Measurements from ENCODE around the gene UBE2E2.

Gene UBE2E2

GRCh38 chr3:23425410-23425809, 222.3 kb downstream of the UBE2E2 start:
- TF ChIP-seq, protein P1, sequence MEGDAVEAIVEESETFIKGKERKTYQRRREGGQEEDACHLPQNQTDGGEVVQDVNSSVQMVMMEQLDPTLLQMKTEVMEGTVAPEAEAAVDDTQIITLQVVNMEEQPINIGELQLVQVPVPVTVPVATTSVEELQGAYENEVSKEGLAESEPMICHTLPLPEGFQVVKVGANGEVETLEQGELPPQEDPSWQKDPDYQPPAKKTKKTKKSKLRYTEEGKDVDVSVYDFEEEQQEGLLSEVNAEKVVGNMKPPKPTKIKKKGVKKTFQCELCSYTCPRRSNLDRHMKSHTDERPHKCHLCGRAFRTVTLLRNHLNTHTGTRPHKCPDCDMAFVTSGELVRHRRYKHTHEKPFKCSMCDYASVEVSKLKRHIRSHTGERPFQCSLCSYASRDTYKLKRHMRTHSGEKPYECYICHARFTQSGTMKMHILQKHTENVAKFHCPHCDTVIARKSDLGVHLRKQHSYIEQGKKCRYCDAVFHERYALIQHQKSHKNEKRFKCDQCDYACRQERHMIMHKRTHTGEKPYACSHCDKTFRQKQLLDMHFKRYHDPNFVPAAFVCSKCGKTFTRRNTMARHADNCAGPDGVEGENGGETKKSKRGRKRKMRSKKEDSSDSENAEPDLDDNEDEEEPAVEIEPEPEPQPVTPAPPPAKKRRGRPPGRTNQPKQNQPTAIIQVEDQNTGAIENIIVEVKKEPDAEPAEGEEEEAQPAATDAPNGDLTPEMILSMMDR (IDR thresholded peaks at IDR 0.05; ENCODE audit: low read depth, low read length): no peak
- TF ChIP-seq, protein P2, sequence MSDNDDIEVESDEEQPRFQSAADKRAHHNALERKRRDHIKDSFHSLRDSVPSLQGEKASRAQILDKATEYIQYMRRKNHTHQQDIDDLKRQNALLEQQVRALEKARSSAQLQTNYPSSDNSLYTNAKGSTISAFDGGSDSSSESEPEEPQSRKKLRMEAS (IDR thresholded peaks at IDR 0.05; ENCODE audit: low read depth, low read length): no peak
- no peak for TF ChIP-seq POLR2A (IDR thresholded peaks at IDR 0.05; ENCODE audit: extremely low read depth, insufficient read length)
- TF ChIP-seq MYC (IDR thresholded peaks at IDR 0.05; ENCODE audit: low read depth, low read length): no peak
- DNase-seq (ENCODE audit: low read depth): no peak
- no peak overlapping the region for H3K4me3 ChIP-seq (ENCODE audit: low read depth, low read length)

GRCh38 chr3:23430781-23431398, 227.8 kb downstream of the UBE2E2 start:
- no peak for TF ChIP-seq POLR2A (IDR thresholded peaks at IDR 0.05; ENCODE audit: extremely low read depth, insufficient read length)
- TF ChIP-seq, protein P2 (IDR thresholded peaks at IDR 0.05; ENCODE audit: low read depth, low read length): no peak
- TF ChIP-seq, protein P1 (IDR thresholded peaks at IDR 0.05; ENCODE audit: low read depth, low read length): no peak
- TF ChIP-seq MYC (IDR thresholded peaks at IDR 0.05; ENCODE audit: low read depth, low read length): no peak
- H3K4me3 ChIP-seq (ENCODE audit: low read depth, low read length): no peak overlapping the region
- DNase-seq (ENCODE audit: low read depth): no peak

DNA sequence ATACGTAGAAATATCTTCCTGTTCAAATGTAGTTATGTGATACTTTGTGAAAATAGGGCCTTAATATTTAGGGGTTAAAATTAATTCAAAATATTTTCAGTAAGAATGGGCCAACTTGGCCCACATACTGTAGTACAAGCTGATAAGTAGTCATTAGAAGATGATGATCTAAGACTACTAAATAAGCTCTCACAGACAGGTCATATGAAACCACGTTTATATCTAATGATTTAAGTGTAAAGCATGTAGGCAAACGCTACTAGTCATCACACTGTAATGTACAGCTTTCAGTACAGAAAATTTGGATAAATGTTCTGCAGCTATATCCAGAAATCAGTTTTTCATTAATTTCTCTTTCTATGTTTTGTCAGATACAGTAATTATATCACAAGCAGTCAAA, 228.6 kb downstream of the UBE2E2 start:
- DNase-seq (ENCODE audit: low read depth): no peak
- TF ChIP-seq, protein P2 (IDR thresholded peaks at IDR 0.05; ENCODE audit: low read depth, low read length): no peak
- TF ChIP-seq POLR2A (IDR thresholded peaks at IDR 0.05; ENCODE audit: extremely low read depth, insufficient read length) (no peak), MYC (IDR thresholded peaks at IDR 0.05; ENCODE audit: low read depth, low read length) (no peak)
- TF ChIP-seq, protein P1 (IDR thresholded peaks at IDR 0.05; ENCODE audit: low read depth, low read length): no peak
- H3K4me3 ChIP-seq (ENCODE audit: low read depth, low read length): no peak overlapping the region

- TF ChIP-seq, protein P2 (IDR thresholded peaks at IDR 0.05; ENCODE audit: low read depth, low read length): no peak
- TF ChIP-seq, protein P1 (IDR thresholded peaks at IDR 0.05; ENCODE audit: low read depth, low read length): no peak
- no peak for TF ChIP-seq MYC (IDR thresholded peaks at IDR 0.05; ENCODE audit: low read depth, low read length)
- no peak for TF ChIP-seq POLR2A (IDR thresholded peaks at IDR 0.05; ENCODE audit: extremely low read depth, insufficient read length)
- H3K4me3 ChIP-seq (ENCODE audit: low read depth, low read length): no peak overlapping the region
- peak; percentile 32 for DNase-seq (ENCODE audit: low read depth)
Measured at GRCh38 chr3:23435318-23435717, 232.2 kb downstream of the UBE2E2 start.

DNA sequence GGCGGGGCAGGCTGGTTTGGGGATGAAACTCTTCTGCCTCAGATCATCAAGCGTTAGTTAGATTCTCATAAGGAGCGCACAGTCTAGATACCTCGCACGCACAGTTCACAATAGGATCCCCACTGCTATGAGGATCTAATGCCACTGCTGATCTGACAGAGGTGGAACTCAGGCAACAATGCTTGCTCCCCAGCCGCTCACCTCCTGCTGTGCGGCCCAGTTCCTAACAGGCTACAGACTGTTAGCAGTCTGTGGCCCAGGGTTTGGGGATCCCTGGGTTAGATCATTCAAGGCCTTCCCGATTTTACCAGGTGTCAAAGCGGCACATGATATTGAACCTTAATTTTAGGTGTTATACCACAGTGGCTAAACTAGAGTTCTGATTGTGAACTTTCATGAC, 232.8 kb downstream of the UBE2E2 start:
- no peak overlapping the region for H3K4me3 ChIP-seq (ENCODE audit: low read depth, low read length)
- DNase-seq (ENCODE audit: low read depth): no peak
- TF ChIP-seq, protein P1 (IDR thresholded peaks at IDR 0.05; ENCODE audit: low read depth, low read length): no peak
- TF ChIP-seq, protein P2 (IDR thresholded peaks at IDR 0.05; ENCODE audit: low read depth, low read length): no peak
- TF ChIP-seq POLR2A (IDR thresholded peaks at IDR 0.05; ENCODE audit: extremely low read depth, insufficient read length) (no peak), MYC (IDR thresholded peaks at IDR 0.05; ENCODE audit: low read depth, low read length) (no peak)
